Measurements from ENCODE around the gene ZDHHC7. TPM values are rescaled to one million over a fixed set of nuclear protein-coding genes. Genes with fewer than 3 reads are reported as not detected.

ZDHHC7 gene, protein sequence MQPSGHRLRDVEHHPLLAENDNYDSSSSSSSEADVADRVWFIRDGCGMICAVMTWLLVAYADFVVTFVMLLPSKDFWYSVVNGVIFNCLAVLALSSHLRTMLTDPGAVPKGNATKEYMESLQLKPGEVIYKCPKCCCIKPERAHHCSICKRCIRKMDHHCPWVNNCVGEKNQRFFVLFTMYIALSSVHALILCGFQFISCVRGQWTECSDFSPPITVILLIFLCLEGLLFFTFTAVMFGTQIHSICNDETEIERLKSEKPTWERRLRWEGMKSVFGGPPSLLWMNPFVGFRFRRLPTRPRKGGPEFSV
- 10 to 100 TPM; 45.9 to 65.5 (median 54.3) TPM for total RNA-seq

DNA sequence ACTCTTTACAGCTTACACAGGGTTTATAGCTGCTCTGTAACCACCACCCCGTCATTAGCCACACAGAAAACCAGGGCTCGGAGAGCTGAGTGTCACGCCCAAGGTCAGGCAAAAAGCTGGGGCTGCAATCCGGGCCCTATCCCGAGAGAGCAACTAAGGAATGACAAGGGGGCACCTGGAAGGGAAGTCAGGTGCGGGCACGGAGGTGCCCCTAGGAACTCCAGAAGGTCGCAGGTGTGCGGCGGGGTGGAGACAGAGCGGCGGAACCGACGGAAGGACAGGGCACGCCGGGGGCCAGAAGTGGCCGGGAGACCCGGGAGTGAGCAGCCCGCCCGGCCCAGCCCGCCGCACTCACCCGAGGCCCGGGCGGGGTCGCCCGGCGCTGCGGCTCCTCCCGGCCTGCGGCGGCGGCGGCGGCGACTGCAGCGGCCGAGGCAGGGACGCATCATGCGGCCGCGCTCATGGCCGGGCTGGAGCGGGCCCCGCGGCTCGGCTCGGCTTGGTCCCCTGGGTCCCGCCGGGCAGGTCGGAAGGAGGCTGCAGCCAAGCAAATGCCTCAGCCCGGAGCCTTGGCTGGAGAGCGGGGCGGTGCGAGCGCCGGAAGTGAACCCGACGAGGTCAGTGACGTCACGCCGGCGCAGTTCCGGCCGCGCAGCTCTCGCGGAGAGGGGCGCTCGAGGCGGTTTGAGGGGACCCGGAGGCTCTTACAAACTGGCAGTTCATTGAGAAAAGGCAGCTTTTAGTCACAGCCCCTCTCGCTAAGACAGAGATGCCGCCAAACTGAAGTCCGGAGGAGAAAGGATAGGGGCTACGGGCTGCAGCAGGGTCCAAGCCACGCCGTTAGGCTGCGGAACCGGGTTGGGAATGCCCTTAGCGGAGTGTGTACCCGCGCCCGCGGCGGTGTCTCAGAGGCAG is at the start of gene ZDHHC7:
ZDHHC7 (minus strand) TSS at position 605 of the 915 bp plus-strand sequence. CDS start 20,917 bp downstream, outside the sequence.
- peak; percentile 89 to 94 for DNase-seq (ENCODE audit: low spot score in 2 of 2)
- no peaks in the 10 kb centered on the region for H3K9me3 ChIP-seq
- H3K4me1 ChIP-seq = peaks cover 48% of the 10 kb centered on the region

DNA sequence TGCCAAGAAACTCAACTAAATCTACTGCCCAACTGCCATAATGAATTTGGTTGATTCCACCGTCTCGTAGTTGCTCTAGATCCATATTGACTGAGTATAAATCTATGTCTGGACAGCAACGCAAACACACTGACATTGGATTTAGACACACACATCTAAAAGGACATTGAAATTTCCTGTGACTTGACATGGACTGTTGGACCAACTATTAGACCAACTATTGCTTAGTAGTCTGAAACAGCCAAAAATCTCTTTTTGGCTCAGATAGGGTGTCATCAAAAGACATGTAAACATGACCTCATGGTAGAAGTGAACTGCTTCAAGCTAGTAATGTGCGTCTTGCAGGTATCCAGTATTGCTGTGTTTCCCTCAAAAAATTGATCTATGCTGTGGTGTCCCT is 47.6 kb upstream of the ZDHHC7 start:
- no peak for TF ChIP-seq POLR2A (IDR thresholded peaks at IDR 0.05)
- TF ChIP-seq, protein P1, sequence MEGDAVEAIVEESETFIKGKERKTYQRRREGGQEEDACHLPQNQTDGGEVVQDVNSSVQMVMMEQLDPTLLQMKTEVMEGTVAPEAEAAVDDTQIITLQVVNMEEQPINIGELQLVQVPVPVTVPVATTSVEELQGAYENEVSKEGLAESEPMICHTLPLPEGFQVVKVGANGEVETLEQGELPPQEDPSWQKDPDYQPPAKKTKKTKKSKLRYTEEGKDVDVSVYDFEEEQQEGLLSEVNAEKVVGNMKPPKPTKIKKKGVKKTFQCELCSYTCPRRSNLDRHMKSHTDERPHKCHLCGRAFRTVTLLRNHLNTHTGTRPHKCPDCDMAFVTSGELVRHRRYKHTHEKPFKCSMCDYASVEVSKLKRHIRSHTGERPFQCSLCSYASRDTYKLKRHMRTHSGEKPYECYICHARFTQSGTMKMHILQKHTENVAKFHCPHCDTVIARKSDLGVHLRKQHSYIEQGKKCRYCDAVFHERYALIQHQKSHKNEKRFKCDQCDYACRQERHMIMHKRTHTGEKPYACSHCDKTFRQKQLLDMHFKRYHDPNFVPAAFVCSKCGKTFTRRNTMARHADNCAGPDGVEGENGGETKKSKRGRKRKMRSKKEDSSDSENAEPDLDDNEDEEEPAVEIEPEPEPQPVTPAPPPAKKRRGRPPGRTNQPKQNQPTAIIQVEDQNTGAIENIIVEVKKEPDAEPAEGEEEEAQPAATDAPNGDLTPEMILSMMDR (IDR thresholded peaks at IDR 0.05) = no peak
- no peak for TF ChIP-seq EP300 (IDR thresholded peaks at IDR 0.05)
- no peak for TF ChIP-seq POLR2AphosphoS5 (IDR thresholded peaks at IDR 0.05)
- Histone ChIP-seq H3K4me1 (peaks cover 20% of the 10 kb centered on the region), H3K4me3 (no peak overlapping the region), H3K27me3 (no peaks in the 10 kb centered on the region), H3K36me3 (no peaks in the 10 kb centered on the region), H3K9me3 (no peaks in the 10 kb centered on the region), H3K27ac (no peak overlapping the region)
- DNase-seq (ENCODE audit: low spot score in 2 of 2) = no peak
- WGBS = 94% methylated on average over 4 of the region's 4 CpGs

More for the DNA sequence above, at the start of gene ZDHHC7:
- peak; percentile 58 for TF ChIP-seq EP300 (IDR thresholded peaks at IDR 0.05)
- TF ChIP-seq, protein P1 (IDR thresholded peaks at IDR 0.05) = no peak
- TF ChIP-seq POLR2A (IDR thresholded peaks at IDR 0.05) = peak; percentile 17 to 83
- TF ChIP-seq POLR2AphosphoS5 (IDR thresholded peaks at IDR 0.05) = peak; percentile 4 to 72 (median 69)
- Histone ChIP-seq H3K27ac (peak within 1 kb of the TSS; percentile 95), H3K4me3 (peak within 1 kb of the TSS; percentile 84), H3K36me3 (no peaks in the 10 kb centered on the region), H3K27me3 (no peaks in the 10 kb centered on the region)
- WGBS = 0% methylated on average over 61 of the region's 86 CpGs

DNA sequence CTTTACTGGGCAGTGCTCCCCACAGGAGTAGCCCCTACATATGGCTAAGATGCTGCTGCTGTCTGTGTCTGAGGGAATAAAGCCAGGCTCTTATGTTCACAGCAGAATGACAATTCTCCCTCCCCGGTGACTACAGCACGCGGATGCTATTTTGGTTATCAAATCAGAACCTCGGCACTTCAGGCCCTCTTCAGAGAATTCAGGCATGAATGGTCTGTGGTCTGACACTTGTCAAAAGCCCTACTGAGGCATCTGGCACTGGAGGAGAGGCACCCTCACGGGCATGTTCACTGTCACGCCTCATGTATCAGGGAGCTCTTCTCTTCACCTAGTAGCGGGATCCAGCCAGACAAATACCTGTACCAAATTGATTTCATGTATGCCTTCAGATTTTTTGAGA is 46.6 kb upstream of the ZDHHC7 start:
- no peaks in the 10 kb centered on the region for H3K36me3 ChIP-seq
- TF ChIP-seq, protein P1 (IDR thresholded peaks at IDR 0.05) = no peak
- TF ChIP-seq POLR2AphosphoS5 (IDR thresholded peaks at IDR 0.05) (no peak), POLR2A (IDR thresholded peaks at IDR 0.05) (no peak), EP300 (IDR thresholded peaks at IDR 0.05) (no peak)
- H3K4me3 ChIP-seq = no peak overlapping the region
- peaks cover 20% of the 10 kb centered on the region for H3K4me1 ChIP-seq
- H3K27ac ChIP-seq = no peak overlapping the region
- no peaks in the 10 kb centered on the region for H3K27me3 ChIP-seq
- DNase-seq (ENCODE audit: low spot score in 2 of 2) = no peak
- H3K9me3 ChIP-seq = no peaks in the 10 kb centered on the region
- whole genome bisulfite sequencing = 97% methylated on average over 7 of the region's 7 CpGs

DNA sequence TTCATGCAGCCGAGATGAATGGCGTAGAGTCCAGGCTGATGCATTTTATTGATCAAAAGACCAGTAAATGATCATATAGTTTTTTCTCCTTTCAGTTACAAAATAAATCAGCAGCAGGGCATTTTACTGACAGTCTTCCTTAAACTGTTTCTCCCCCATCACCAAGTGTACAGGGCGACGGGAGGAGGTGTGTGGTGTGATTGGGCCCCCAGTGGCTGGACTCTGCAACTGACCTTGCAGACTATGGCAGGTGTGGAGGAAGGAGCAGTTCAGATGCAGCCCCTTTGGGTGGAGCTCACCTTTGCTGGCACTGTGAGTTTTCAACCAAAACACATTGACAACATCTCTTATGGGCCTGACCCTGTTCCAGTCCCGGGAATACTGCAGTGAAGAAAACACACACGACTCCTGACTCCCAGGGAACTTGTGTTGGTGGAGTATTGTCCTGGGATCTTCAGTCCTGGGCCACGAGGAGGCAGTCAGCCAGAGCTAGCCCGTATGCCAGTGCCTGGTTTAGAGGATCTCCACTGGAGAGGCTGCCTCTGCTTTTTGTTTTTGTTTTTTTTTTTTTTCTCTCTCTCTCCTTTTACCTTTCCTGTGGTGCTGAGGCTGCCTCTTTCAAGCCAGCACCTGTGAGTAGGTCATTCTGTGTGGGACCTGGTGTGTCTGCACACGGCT is 46.0 kb upstream of the ZDHHC7 start:
- Histone ChIP-seq H3K27ac (no peak overlapping the region), H3K4me1 (peaks cover 20% of the 10 kb centered on the region), H3K27me3 (no peaks in the 10 kb centered on the region), H3K9me3 (no peaks in the 10 kb centered on the region), H3K36me3 (no peaks in the 10 kb centered on the region), H3K4me3 (no peak overlapping the region)
- WGBS = 90% methylated on average over 9 of the region's 9 CpGs
- no peak for DNase-seq (ENCODE audit: low spot score in 2 of 2)
- no peak for TF ChIP-seq EP300 (IDR thresholded peaks at IDR 0.05)
- no peak for TF ChIP-seq POLR2A (IDR thresholded peaks at IDR 0.05)
- TF ChIP-seq, protein P1 (IDR thresholded peaks at IDR 0.05) = no peak
- no peak for TF ChIP-seq POLR2AphosphoS5 (IDR thresholded peaks at IDR 0.05)

Measured in suprapubic skin (tissue), 4 donors.